MCF 10A (cell line): Measurements from ENCODE around the gene DARS1. TPM values are rescaled to one million over a fixed set of nuclear protein-coding genes. Genes with fewer than 3 reads are reported as not detected.

Experiments
- BruUV-seq: library from RNA; stranded (reverse); fragments of 400-500 nt; replicated peaks from 2 replicates; lab custom pipeline; 2021; lab: Mats Ljungman, UMichigan
- CTCF ChIA-PET: fragments of 300-600 bp; sonication (Branson Sonifier 250); formaldehyde crosslinking; extraction: SDS; loops from one replicate; lab custom pipeline; 2021; ENCODE audit warnings: antibody characterized with exemption, inconsistent platforms; lab: Yijun Ruan, JAX
- POLR2A ChIA-PET: fragments of 300-600, 350-650 bp; sonication (Branson Sonifier 250); formaldehyde crosslinking; extraction: SDS; loops from one replicate; lab custom pipeline; 2020; ENCODE audit warnings: antibody characterized with exemption, inconsistent platforms; lab: Yijun Ruan, JAX
- DNase-seq: peaks from one replicate; pipeline ENCODE4 v3.0.0-alpha.2; 2018; ENCODE audit not compliant: unreplicated experiment
- H3K27ac Mint-ChIP-seq: one replicate; pipeline ENCODE4 v1.8.0; 2022; ENCODE audit warnings: mild to moderate bottlenecking, low read depth, mixed read lengths; ENCODE audit not compliant: unreplicated experiment
- H3K27me3 Mint-ChIP-seq: one replicate; pipeline ENCODE4 v1.8.0; 2022; ENCODE audit warnings: mixed read lengths; ENCODE audit not compliant: insufficient read depth, unreplicated experiment
- H3K36me3 Mint-ChIP-seq: one replicate; pipeline ENCODE4 v1.8.0; 2022; ENCODE audit warnings: mild to moderate bottlenecking, moderate library complexity, mixed read lengths; ENCODE audit not compliant: insufficient read depth, unreplicated experiment
- H3K4me1 Mint-ChIP-seq: one replicate; pipeline ENCODE4 v1.8.0; 2022; ENCODE audit warnings: mixed read lengths; ENCODE audit not compliant: insufficient read depth, unreplicated experiment
- H3K4me3 Mint-ChIP-seq: one replicate; pipeline ENCODE4 v1.8.0; 2022; ENCODE audit warnings: mild to moderate bottlenecking, moderate library complexity, mixed read lengths; ENCODE audit not compliant: unreplicated experiment
- H3K9me3 Mint-ChIP-seq: one replicate; pipeline ENCODE4 v1.8.0; 2022; ENCODE audit warnings: mixed read lengths; ENCODE audit not compliant: unreplicated experiment
- intact Hi-C: fragments of 100-400 bp; cut with micrococcal nuclease; formaldehyde crosslinking; loops from 2 replicates; pipeline ENCODE4 v1.14.1; 2022
- total RNA-seq: library from RNA; stranded (reverse); gene quantifications from 2 replicates; pipeline ENCODE4 v1.2.3, GENCODE V29; 2022
- TF ChIP-seq, protein P1 (sequence below): fragments of 200-600 bp; IDR thresholded peaks from one replicate; pipeline ENCODE4 v1.8.0; 2022; ENCODE audit warnings: antibody characterized with exemption, mild to moderate bottlenecking; ENCODE audit not compliant: unreplicated experiment

Gene DARS1
- total RNA-seq, 1 experiment from 2014 or later: 66.5 TPM

GRCh38 chr2:135926605-135927004 lies 58.8 kb downstream of the DARS1 start:
- no TSS peak for BruUV-seq
- intact Hi-C loops: no loop called here

GRCh38 chr2:135925571-135925970 lies 59.9 kb downstream of the DARS1 start:
- no peaks in the 10 kb centered on the region for H3K4me1 Mint-ChIP-seq
- POLR2A ChIA-PET: no interaction called here
- intact Hi-C loops: no loop called here
- H3K36me3 Mint-ChIP-seq: peaks cover 51% of the 10 kb centered on the region
- CTCF ChIA-PET: interaction anchor here (0.6 to 1.1 kb wide), 3 partner anchors 42 to 494 kb away, joined by 3 read pairs; no protein-coding TSS in a partner anchor
- no peaks in the 10 kb centered on the region for H3K27me3 Mint-ChIP-seq
- BruUV-seq: no TSS peak
- no peaks in the 10 kb centered on the region for H3K9me3 Mint-ChIP-seq
- TF ChIP-seq, protein P1, sequence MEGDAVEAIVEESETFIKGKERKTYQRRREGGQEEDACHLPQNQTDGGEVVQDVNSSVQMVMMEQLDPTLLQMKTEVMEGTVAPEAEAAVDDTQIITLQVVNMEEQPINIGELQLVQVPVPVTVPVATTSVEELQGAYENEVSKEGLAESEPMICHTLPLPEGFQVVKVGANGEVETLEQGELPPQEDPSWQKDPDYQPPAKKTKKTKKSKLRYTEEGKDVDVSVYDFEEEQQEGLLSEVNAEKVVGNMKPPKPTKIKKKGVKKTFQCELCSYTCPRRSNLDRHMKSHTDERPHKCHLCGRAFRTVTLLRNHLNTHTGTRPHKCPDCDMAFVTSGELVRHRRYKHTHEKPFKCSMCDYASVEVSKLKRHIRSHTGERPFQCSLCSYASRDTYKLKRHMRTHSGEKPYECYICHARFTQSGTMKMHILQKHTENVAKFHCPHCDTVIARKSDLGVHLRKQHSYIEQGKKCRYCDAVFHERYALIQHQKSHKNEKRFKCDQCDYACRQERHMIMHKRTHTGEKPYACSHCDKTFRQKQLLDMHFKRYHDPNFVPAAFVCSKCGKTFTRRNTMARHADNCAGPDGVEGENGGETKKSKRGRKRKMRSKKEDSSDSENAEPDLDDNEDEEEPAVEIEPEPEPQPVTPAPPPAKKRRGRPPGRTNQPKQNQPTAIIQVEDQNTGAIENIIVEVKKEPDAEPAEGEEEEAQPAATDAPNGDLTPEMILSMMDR: no peak
- no peak overlapping the region for H3K4me3 Mint-ChIP-seq
- DNase-seq: no peak
- no peak overlapping the region for H3K27ac Mint-ChIP-seq

More at GRCh38 chr2:135926605-135927004, 58.8 kb downstream of the DARS1 start:
- H3K9me3 Mint-ChIP-seq: no peaks in the 10 kb centered on the region
- no peaks in the 10 kb centered on the region for H3K4me1 Mint-ChIP-seq
- DNase-seq: no peak
- H3K27me3 Mint-ChIP-seq: no peaks in the 10 kb centered on the region
- CTCF ChIA-PET: interaction anchor here (0.5 to 0.8 kb wide), 2 partner anchors 99 to 452 kb away, joined by 3 to 5 read pairs; no protein-coding TSS in a partner anchor
- no peak overlapping the region for H3K4me3 Mint-ChIP-seq
- TF ChIP-seq, protein P1: no peak
- POLR2A ChIA-PET: no interaction called here
- peaks cover 54% of the 10 kb centered on the region for H3K36me3 Mint-ChIP-seq
- H3K27ac Mint-ChIP-seq: no peak overlapping the region

DNA sequence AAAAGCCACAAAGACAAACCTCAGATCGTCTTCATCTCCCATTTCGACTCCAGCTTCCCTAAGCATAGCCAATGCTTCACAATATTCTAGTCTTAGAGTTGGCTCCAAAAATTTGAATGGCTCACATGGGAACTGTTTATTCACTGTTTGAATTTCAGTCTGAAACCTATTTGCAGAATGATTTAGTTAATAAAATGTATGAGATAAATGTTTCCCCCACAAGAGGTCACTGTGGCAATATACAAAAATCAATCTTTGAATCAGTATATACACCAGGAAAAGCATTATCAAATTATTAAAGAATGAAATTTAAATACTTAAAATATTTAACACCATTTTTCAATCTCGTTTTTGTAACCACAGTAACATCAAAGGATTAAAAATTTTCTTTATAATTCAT lies 69.2 kb downstream of the DARS1 start:
- POLR2A ChIA-PET: no interaction called here
- no peaks in the 10 kb centered on the region for H3K4me1 Mint-ChIP-seq
- peak; percentile 51 for DNase-seq
- no TSS peak for BruUV-seq
- no peak overlapping the region for H3K4me3 Mint-ChIP-seq
- CTCF ChIA-PET: interaction anchor here (0.6 to 7.1 kb wide), 8 partner anchors 8 to 474 kb away, joined by 3 to 241 read pairs (median 4); no protein-coding TSS in a partner anchor
- TF ChIP-seq, protein P1: peak; percentile 27
- H3K36me3 Mint-ChIP-seq: peaks cover 64% of the 10 kb centered on the region
- H3K9me3 Mint-ChIP-seq: no peaks in the 10 kb centered on the region
- H3K27me3 Mint-ChIP-seq: no peaks in the 10 kb centered on the region
- H3K27ac Mint-ChIP-seq: no peak overlapping the region
- intact Hi-C loops: loop anchor here (1.0 to 2.0 kb wide), 2 partner anchors 69 to 462 kb away; partner anchors contain the start of gene DARS1

DNA sequence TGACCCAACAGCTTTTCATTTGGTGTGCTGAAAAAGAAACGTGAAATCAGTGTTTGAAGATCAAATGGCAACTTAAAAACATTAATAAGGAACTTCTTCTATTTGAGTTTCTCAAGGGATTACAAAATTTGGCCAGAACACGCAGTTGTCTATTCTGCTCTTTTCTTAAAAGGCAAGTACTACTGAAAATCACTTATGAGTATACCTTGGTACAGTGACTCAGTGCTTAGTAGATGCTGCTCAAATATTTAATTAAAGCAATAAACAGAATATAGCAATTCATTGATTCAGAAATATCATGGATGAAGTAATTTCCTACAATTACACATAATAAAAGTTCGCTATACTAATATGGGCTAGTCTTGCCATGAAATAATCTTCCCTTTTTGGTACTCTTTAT lies 70.9 kb downstream of the DARS1 start:
- intact Hi-C loops: loop anchor here (5.0 kb wide), 2 partner anchors 203 to 1923 kb away; partner anchors contain the start of gene CXCR4
- Mint-ChIP-seq H3K27ac (no peak overlapping the region), H3K9me3 (no peaks in the 10 kb centered on the region), H3K4me3 (no peak overlapping the region), H3K4me1 (no peaks in the 10 kb centered on the region), H3K27me3 (no peaks in the 10 kb centered on the region), H3K36me3 (peaks cover 70% of the 10 kb centered on the region)
- CTCF ChIA-PET: interaction anchor here (0.6 to 7.1 kb wide), 34 partner anchors 9 to 1804 kb away, joined by 3 to 241 read pairs (median 4); no protein-coding TSS in a partner anchor
- no TSS peak for BruUV-seq
- TF ChIP-seq, protein P1: no peak
- DNase-seq: no peak
- POLR2A ChIA-PET: interaction anchor here (1.2 kb wide), 1 partner anchor 222 kb away, joined by 5 read pairs; no protein-coding TSS in a partner anchor
